H1 (cell line): ENCODE data around the gene INSYN2A. TPM values are rescaled to one million over a fixed set of nuclear protein-coding genes. Genes with fewer than 3 reads are reported as not detected.

Experiments used
- CHD7 ChIP-seq: fragments of 300-600 bp; sonication (generic); IDR thresholded peaks from 2 replicates; pipeline ENCODE4 v1.7.1; 2012; ENCODE audit warnings: low read length, moderate library complexity, mild to moderate bottlenecking, inconsistent platforms; ENCODE audit not compliant: insufficient replicate concordance
- polyA plus RNA-seq, 7 experiments: library from polyadenylated mRNA; depleted of rRNA in 3 of 7; stranded (reverse) in 5 of 7; unstranded in 2 of 7; fragments of >200 nt in 5 of 7; fragments of 200-250 nt in 2 of 7; gene quantifications; 1 replicate in 5 of 7; 2 replicates in 1 of 7; 4 replicates in 1 of 7; pipeline versions ENCODE4 v1.2.1 to v1.2.3, GENCODE V29; 2011 to 2013; ENCODE audit warnings: missing spikeins in 2 of 7, mixed read lengths in 2 of 7
- total RNA-seq: library from RNA; stranded (reverse); fragmentation: NEBNext Ultra II Directional; extraction: Animal tissue kit (Norgen Biotek cat#: 25700); gene quantifications from 2 replicates; pipeline ENCODE4 v1.2.1, GENCODE V29; 2021

Gene INSYN2A
- total and polyA plus RNA-seq, 2 of the 8 experiments (the other 6 are each of a cell fraction or from before 2014, with no cell fraction given) = 0.11 to 0.19 TPM

- no peak for TF ChIP-seq CHD7
These were observed 44.3 kb downstream of the INSYN2A start (continued) for GRCh38 chr10:127151981-127152699.
